Adipose tissue (tissue), 3 donors: ENCODE measurements around the gene GPHN. TPM values are rescaled to one million over a fixed set of nuclear protein-coding genes. Genes with fewer than 3 reads are reported as not detected.

ENCODE experiments used
- H3K27ac ChIP-seq: one replicate; pipeline ENCODE4 v1.5.1; 2013; ENCODE audit warnings: low read depth, low read length
- WGBS, 3 donors: extraction: QIAGEN DNeasy Blood & Tissue Kit; methylation state at CpG; one replicate each; pipeline ENCODE4 v1.1.7; 2013; 5-methylcytosine and 5-hydroxymethylcytosine counted together
- polyA plus RNA-seq, 3 donors: library from polyadenylated mRNA; stranded (reverse); fragments of 200-250 nt; gene quantifications; one replicate each; pipeline ENCODE4 v1.2.3, GENCODE V29; 2013
- donor health status: healthy with polysubstance abuse.
- donor health status: Bipolar disorder and iron deficiency.
- donor health status: healthy.

Gene GPHN
- polyA plus RNA-seq, 3 donors: 13.6 to 17.9 (median 15.6) TPM

DNA sequence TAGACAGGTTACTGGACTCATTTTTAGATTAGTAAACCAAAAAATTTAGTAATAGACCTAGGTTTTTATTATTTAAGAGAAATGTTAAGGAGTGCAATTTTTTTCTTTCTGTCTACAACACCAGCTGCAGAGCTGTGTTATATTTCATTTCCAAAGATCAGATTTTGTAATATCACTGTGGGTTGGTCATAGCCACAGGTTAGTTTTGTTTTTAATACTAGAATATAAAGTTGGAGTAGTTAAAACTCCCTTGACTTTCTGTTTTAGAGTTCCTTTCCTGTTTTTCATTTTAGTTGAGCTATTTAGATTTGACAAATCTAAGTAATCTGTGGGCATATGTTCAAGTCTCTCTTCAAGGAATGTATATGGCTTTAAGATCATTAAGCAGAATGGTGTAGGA is 650.6 kb downstream of the GPHN start:
- H3K27ac ChIP-seq: no peak overlapping the region

DNA sequence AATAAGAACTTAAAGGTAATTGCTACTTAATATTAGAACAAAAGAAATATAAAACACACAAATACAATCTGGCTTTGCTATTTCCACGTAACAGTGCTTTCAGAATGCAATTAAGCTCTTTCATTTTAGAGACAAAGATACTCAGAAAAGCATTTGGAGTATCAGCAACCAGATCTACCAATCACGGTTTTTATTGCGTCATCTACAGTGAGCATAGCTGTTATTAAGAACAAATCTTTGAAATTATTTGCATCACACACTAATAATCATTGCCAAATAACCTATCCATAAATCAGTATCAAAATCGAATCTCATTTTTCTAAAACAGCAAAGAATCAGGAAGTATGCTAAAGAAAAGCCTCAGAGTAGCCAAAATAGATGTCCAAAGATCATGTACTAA is 654.4 kb downstream of the GPHN start:
- WGBS, 3 donors: 85 to 86% (median 85%) methylated on average over 4 of the region's 4 CpGs
- no peak overlapping the region for H3K27ac ChIP-seq

DNA sequence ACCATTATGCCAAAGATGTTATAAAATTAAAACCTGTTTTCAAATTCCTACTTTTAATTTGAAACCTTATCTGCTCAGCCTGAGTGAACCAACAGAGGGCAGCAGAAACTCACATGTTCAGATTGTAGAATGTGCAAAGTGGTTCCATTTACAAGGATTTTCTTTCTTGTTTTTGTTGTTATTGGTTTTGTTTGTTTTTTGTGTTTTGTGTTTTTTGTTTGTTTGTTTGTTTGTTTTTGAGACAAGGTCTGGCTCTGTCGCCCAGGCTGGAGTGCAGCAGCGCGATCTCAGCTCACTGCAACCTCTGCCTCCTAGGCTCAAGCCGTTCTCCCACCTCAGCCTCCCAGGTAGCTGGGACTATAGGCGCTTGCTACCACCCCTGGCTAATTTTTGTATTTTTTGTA is 658.5 kb downstream of the GPHN start:
- H3K27ac ChIP-seq: no peak overlapping the region
- 87 to 90% (median 90%) methylated on average over 5 of the region's 5 CpGs for WGBS, 3 donors

DNA sequence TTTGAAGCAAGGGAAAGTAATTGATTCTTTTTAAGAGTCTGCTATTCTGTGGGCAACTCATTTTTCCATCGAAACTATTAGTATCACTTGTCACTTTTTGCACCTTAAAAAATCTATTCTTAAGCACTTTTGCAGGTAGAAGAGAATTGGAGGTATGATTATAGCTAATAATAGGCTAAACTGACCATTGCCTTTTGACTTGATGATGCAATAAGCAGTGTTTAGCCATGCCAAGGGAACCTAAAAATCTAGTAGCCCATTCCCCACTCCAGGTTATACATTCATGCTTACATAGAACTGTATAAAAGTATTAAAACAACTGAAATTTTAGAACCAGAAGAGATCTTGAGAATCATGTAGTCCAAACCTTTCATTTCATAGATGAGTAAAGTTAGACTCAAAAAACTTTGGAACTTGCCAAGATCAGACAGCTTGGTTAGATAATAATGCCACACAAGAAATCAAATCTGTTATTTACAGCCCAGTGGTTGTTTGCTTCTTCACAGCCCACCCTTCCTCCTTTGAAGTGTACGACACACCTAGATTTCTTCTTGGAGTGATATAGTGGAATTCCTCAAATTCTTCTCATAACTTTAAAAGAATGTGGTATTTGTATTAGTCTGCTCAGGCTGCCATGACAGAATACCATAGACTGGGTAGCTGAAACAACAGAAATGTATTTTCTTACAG is 659.6 kb downstream of the GPHN start:
- no peak overlapping the region for H3K27ac ChIP-seq
- whole genome bisulfite sequencing, 3 donors: 78 to 93% (median 90%) methylated on average over 2 of the region's 2 CpGs

DNA sequence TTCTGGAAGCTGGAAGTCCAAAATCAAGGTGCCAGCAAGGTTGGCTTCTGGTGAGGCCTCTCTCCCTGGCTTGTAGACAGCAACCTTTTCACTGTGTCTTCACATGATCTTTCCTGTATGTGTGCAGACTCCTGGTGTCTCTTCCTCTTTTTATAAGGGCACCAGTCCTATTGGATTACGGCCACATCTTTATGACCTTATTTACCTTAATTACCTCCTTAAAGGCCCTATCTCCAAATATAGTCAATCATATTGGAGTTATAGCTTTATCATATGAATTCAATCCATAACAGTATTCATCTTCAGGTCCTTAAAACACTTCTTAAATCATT is 660.1 kb downstream of the GPHN start:
- H3K27ac ChIP-seq: no peak overlapping the region
- 84 to 96% (median 90%) methylated on average over 1 of the region's 1 CpG for WGBS, 3 donors

DNA sequence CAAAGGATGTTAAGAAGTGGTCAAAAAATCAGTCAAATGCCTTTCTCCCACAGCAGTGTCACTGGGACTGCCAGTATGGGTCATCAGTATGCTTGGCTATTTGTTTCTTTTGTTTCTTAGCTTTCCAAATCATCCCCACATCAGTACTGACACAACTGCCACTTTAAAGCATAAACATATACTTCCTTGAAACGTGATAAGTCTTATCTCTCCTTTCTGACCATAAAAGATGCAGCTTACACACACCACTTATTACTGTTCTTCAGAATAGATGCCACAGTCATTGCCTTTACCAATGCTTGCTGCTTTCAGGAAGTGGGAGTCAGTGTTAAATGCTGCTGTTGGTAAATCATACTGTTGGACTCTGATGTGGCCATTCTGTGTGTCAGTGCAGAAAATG is 662.7 kb downstream of the GPHN start:
- no peak overlapping the region for H3K27ac ChIP-seq
- 23 to 47% (median 39%) methylated on average over 1 of the region's 1 CpG for WGBS, 3 donors

DNA sequence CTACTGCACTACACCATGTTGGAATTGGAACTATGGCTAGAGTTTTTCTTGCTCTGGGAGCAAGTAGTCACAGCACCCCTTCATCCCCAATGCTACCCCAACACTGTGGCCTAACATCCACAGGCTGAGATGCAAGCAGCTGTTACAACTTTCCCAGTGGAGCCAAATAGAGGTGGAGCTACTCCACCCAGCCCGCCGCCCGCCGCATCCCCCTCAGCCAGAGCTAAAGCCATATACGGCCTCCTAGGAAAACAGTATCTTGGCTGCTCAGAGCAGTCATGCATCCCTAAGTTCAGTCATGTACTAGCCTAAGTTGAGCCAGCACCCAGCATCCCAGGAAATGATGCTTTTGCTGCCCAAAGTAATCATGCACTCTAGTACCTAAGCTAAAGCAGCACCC is 664.1 kb downstream of the GPHN start:
- WGBS, 3 donors: 94 to 97% (median 96%) methylated on average over 5 of the region's 5 CpGs
- H3K27ac ChIP-seq: no peak overlapping the region

DNA sequence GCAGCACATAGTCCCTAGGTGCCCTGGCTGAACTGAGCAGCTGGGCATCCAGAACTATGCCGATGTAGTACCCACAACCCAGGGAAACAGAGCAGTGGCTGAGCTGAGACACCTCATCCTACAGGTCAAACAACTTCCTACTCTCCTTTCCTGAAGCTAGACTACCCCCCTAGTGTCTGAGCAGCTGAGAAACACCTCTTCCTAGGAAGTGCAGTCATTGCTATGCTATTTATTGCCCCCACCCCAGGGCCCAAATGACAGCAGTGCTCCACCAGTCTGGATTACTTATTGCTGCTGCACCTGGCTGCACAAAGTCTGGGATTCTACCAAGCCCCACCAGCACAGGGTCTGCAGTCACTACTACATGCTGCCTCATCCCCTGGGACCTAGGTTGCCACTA is 664.6 kb downstream of the GPHN start:
- no peak overlapping the region for H3K27ac ChIP-seq

DNA sequence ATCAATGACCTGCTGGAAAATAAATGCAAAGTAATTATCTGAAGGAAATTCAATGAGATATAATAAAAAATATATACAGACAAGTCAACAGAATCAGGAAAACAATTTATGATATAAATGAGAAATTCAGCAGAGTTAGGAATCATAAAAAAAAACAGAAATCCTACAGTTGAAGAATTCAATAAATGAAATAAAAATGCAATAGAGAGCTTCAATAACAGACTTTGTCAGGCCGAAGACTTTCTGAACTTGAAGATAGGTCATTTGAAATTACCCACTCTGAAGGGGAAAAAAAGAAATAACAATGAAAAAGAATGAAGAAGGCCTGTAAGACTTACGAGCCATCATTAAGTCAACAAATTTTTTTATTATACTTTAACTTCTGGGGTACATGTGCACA is 665.8 kb downstream of the GPHN start:
- 96 to 97% (median 96%) methylated on average over 2 of the region's 2 CpGs for WGBS, 3 donors
- no peak overlapping the region for H3K27ac ChIP-seq

More for the DNA sequence above, 664.6 kb downstream of the GPHN start:
- WGBS, 3 donors: 94 to 100% (median 95%) methylated on average over 1 of the region's 1 CpG

DNA sequence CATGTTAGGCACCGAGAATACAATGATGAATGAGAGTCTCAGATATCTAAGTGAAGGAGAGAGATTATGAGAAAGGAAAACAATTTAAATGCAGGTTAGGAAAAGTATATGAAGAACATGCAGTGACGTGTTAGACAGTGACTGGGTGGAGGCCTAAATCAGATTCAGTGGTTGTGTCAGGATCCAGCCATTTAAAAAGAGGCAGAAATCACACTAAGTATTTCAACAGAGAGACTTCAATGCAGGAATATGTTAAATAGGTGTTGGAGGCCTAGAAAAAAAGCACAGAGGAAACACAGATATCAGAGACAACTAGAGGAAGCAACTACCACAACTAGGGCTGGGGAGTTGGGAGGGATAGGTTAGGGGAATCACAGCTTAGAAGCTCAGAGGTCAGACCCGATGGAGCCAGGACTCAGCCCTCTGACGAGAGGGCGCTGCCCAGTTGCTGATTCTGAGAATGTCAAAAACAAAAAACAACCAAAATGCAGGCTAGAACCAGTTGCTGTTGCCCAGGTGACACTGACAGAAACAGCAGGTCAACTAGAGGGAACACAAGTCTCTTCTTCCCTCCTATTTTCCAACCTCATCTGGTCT is 678.3 kb downstream of the GPHN start:
- H3K27ac ChIP-seq: no peak overlapping the region
- 86 to 93% (median 90%) methylated on average over 5 of the region's 5 CpGs for WGBS, 3 donors

DNA sequence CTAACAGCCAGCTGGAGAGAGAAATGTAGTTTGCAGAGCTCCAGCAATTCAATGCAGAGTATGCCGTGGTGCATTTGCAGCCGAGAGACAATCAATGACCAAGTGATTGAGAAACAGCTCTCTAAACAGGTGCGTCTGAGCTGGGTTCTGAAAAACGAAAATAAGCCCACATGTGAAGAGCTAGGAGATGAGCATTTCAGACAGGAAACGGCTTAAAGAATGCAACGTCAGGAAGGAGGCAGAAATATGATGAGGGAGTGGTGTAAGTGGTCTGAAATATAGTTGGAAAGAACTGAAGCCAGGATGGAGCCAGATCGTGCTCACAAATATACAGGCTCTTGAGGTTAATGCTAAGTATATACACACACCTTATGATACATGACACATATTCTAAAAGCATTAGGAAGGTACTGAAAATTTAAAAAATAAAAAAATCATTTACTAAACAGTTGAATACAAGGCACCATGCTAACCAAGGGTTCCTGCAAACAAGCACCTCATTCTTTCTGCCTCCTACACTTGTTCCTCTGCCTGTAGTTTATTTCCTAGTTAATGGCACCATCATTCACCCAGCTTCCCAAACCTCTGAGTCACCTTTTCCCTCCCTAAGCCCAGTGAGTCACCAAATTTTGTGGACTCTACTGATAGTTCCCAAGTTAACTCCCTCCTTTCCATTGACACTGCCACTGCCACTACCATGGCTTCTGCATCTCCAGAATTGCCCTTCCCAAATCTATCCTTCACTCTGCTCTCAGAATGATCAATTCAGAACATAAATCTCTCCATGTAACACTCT is 679.0 kb downstream of the GPHN start:
- WGBS, 3 donors: 47 to 60% (median 57%) methylated on average over 7 of the region's 7 CpGs

DNA sequence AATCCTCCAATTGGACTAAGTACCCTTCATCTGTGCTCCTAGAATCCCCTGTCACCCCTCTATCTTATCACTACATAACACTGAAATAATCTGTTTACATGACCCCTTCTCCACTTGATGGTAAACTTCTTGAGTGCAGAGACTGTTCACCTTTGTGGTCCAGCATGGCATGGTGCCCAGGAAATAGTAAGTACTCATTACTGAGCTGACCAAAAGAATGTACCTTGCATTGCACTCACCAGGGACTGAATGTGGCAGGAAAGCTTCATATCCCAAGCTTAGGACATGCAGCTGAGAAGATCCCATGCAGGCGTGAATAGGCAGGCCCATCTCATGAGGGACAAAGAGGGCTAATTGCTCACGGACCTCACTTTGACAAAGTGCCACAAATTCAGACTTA is 679.9 kb downstream of the GPHN start:
- 85 to 91% (median 88%) methylated on average over 2 of the region's 2 CpGs for WGBS, 3 donors
- no peak overlapping the region for H3K27ac ChIP-seq

More for the DNA sequence above, 679.0 kb downstream of the GPHN start:
- H3K27ac ChIP-seq: no peak overlapping the region

DNA sequence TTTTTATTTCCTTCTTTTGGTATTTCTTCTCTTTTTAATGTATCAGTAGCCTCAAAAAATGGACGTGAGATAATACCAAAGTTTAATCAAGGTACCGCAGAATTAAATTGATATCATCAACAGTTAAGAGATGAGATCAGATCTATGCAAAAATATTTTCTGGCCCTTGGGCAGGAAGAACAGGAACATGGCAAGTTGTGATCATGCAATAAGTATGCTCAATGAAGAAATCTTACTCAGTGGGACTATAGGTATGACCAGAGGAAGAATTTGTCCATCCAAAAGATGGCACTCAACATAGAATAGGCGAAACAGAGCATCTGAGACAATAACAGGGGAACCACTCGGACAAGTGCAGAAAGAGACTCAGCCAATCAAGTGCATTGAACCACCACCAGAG is 680.4 kb downstream of the GPHN start:
- 92 to 94% (median 93%) methylated on average over 4 of the region's 4 CpGs for WGBS, 3 donors
- H3K27ac ChIP-seq: no peak overlapping the region

DNA sequence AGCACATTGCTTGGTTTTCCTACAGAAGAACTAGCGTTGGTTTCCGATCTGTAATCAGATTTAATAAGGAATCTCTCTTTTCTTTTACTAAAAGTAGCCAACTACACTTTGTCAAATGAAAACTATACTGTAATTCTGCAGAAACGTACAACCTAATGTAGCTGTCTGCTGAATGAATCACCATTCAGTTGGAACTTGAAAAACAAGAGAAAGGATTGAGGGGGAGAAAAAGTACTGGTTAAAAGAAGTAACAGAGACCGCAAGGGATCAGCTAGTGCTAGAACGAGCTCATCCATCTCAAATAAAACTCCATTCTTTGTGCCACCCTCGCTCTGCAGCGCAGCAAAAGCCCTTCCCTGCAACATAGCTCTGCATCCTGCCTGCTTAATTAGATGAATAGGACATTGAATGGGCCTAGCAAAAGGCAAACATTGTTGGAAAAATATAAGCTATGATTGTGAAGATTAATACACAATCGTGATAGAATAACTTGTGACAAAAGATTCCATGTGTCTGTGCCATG is 683.9 kb downstream of the GPHN start:
- no peak overlapping the region for H3K27ac ChIP-seq
- 84 to 86% (median 85%) methylated on average over 8 of the region's 8 CpGs for WGBS, 3 donors

DNA sequence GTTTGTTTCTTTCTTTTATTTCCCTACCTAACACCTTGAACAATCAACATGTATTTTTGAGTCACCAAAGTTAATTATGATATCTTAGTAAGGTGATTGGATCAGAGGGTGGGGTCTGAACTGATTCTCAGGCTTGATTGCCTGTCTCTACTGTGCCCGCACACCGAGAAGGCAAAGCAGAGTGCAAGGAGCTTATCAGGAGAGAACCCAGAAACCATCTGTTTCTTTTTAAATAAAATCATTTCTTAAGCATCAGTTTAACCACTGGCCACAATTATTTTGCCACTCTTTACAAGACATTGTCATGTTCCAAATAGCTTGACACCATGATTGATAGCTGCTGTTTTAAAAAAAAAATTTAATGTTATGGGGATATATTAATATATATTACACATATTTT is 684.4 kb downstream of the GPHN start:
- no peak overlapping the region for H3K27ac ChIP-seq
- 92 to 98% (median 93%) methylated on average over 2 of the region's 2 CpGs for WGBS, 3 donors

DNA sequence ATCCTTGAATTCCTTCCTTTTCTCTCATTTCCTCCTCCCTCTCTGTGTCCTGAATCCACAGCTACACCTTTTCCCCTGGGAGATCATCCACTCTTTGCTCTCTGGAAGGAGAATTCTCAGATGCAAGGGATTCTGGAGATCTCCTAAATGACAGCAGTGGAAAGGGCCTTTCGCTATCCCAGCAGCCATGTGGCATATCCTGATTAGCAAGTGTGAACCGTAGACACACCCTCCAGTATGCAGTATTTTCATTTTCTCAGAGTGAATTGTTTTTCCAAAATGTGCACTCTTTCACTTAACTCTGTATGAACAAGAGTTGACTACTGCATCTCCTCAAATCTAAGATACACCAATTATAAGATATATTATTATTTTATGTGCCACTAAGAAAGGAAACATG is 687.3 kb downstream of the GPHN start:
- WGBS, 3 donors: 74 to 84% (median 78%) methylated on average over 2 of the region's 2 CpGs
- H3K27ac ChIP-seq: no peak overlapping the region

DNA sequence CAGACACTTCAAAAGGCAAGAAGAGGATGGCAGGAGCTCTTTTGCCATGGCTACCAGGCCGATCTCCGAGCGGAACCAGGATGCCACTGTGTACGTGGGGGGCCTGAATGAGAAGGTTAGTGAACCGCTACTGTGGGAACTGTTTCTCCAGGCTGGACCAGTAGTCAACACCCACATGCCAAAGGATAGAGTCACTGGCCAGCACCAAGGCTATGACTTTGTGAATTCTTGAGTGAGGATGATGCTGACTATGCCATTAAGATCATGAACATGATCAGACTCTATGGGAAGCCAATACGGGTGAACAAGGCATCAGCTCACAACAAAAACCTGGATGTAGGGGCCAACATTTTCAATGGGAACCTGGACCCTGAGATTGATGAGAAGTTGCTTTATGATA is 691.1 kb downstream of the GPHN start:
- no peak overlapping the region for H3K27ac ChIP-seq
- WGBS, 3 donors: 94 to 95% (median 94%) methylated on average over 6 of the region's 6 CpGs

DNA sequence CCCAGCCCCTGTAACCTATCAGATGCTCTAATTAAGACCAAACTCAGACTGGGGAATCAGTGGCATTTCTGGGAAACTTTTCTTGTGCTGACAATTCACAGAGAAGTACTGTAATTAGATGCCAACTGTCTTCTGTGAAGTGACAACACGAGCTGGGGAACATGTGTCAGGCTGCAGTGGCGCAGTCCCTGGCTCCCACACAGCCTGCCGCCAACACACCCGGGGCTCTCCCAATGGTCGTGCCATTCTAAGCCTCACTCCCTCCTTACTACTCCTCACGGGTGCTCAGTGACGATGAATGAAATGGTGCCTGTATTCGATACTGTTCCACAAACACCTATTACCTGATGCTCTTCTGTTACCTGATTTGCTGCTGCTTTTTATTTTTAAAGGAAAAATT is 699.9 kb downstream of the GPHN start:
- WGBS, 3 donors: 87 to 92% (median 91%) methylated on average over 8 of the region's 8 CpGs
- no peak overlapping the region for H3K27ac ChIP-seq

DNA sequence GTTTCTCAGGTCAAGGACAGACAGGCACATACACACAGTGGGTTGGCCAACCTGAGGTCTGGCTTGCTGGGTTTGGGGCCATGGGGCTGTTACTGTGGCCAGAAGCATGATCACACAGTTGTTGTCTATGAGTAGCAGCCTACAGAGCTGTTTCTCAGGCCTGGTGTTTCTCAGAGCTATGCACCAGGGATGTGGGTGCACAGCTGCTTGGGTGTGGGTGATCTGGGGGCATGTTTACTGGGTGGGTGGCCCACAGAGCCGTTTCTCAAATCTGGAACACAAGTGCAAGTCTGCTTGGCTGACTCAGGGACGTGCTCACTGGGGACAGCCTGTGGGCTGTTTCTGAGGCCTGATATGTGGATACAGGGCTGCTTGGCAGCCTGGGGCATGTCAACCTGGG is 710.2 kb downstream of the GPHN start:
- WGBS, 3 donors: 52 to 76% (median 75%) methylated on average over 2 of the region's 2 CpGs
- H3K27ac ChIP-seq: no peak overlapping the region
